HG03342 (cell line): Measurements from ENCODE around the gene LNP1.
"Not testable (repeated sequence)": the region's sequence is repeated elsewhere in the genome, so short reads cannot be mapped to it uniquely, and the experiment has no call there.

Experiments used
- ATAC-seq: cut with Tn5 transposase; IDR thresholded peaks from one replicate; pipeline ENCODE4 v1.9.1; 2021; ENCODE audit warnings: mild to moderate bottlenecking, moderate library complexity; ENCODE audit not compliant: unreplicated experiment

Gene LNP1

GRCh38 chr3:100429187-100429716, 27.9 kb downstream of the LNP1 start:
- no peak for ATAC-seq

GRCh38 chr3:100436951-100437350, 35.6 kb downstream of the LNP1 start:
- ATAC-seq: no peak

GRCh38 chr3:100437721-100438622, 36.6 kb downstream of the LNP1 start:
- no peak for ATAC-seq

GRCh38 chr3:100438623-100438974, 37.3 kb downstream of the LNP1 start:
- no peak for ATAC-seq

- no peak for ATAC-seq
Measured at GRCh38 chr3:100440895-100441294, 39.6 kb downstream of the LNP1 start.

- ATAC-seq: no peak
Measured at GRCh38 chr3:100443690-100444089, 42.4 kb downstream of the LNP1 start.

- not testable (repeated sequence) for ATAC-seq
Measured at GRCh38 chr3:100447067-100447466, 45.7 kb downstream of the LNP1 start.

GRCh38 chr3:100448079-100448478, 46.7 kb downstream of the LNP1 start:
- no peak for ATAC-seq

- ATAC-seq: no peak
Measured at GRCh38 chr3:100449214-100449613, 47.9 kb downstream of the LNP1 start.

GRCh38 chr3:100454677-100455076, 53.3 kb downstream of the LNP1 start:
- ATAC-seq: no peak

- ATAC-seq: no peak
Measured at GRCh38 chr3:100455841-100456550, 54.7 kb downstream of the LNP1 start.

GRCh38 chr3:100456745-100457144, 55.4 kb downstream of the LNP1 start:
- ATAC-seq: no peak

- ATAC-seq: no peak
Measured at GRCh38 chr3:100457811-100458210, 56.5 kb downstream of the LNP1 start.

GRCh38 chr3:100458814-100459213, 57.5 kb downstream of the LNP1 start:
- no peak for ATAC-seq

GRCh38 chr3:100463002-100463401, 61.7 kb downstream of the LNP1 start:
- peak; percentile 89 for ATAC-seq

- no peak for ATAC-seq
Measured at GRCh38 chr3:100463646-100464155, 62.4 kb downstream of the LNP1 start.

GRCh38 chr3:100465892-100466777, 64.8 kb downstream of the LNP1 start:
- peak; percentile 42 for ATAC-seq

GRCh38 chr3:100467133-100467532, 65.8 kb downstream of the LNP1 start:
- no peak for ATAC-seq

GRCh38 chr3:100468676-100469075, 67.3 kb downstream of the LNP1 start:
- no peak for ATAC-seq

- no peak for ATAC-seq
Measured at GRCh38 chr3:100470951-100471350, 69.6 kb downstream of the LNP1 start.

GRCh38 chr3:100471444-100471843, 70.1 kb downstream of the LNP1 start:
- no peak for ATAC-seq
